Activated gamma-delta T cell treated with Interleukin-2 at 50 U/mL for 16 hours (primary cell): Measurements from ENCODE around the gene SEZ6.
"Not testable (repeated sequence)": the region's sequence is repeated elsewhere in the genome, so short reads cannot be mapped to it uniquely, and the experiment has no call there.

Source experiments
- DNase-seq: peaks from one replicate; pipeline ENCODE4 v3.0.0-alpha.2; 2020

The SEZ6 gene

GRCh38 chr17:28951991-28952975 lies 53.5 kb downstream of the SEZ6 start:
- peak; percentile 95 for DNase-seq

- peak; percentile 100 for DNase-seq
Measured at GRCh38 chr17:28951428-28951990, 54.3 kb downstream of the SEZ6 start, which contains the start of gene PHF12. Gene PHF12 (minus strand): TSS chr17:28951518. CDS start chr17:28950960, 558 bp downstream.

- DNase-seq: no peak
Measured at GRCh38 chr17:28950752-28951427, 54.9 kb downstream of the SEZ6 start.

GRCh38 chr17:28950017-28950751 lies 55.6 kb downstream of the SEZ6 start:
- DNase-seq: peak; percentile 61

GRCh38 chr17:28949185-28950016 lies 56.4 kb downstream of the SEZ6 start:
- peak; percentile 45 for DNase-seq

- no peak for DNase-seq
Measured at GRCh38 chr17:28948873-28949184, 57.0 kb downstream of the SEZ6 start.

GRCh38 chr17:28948342-28948741 lies 57.5 kb downstream of the SEZ6 start:
- no peak for DNase-seq

GRCh38 chr17:28947639-28948038 lies 58.2 kb downstream of the SEZ6 start:
- no peak for DNase-seq

- DNase-seq: no peak
Measured at GRCh38 chr17:28946239-28946638, 59.6 kb downstream of the SEZ6 start.

- DNase-seq: no peak
Measured at GRCh38 chr17:28944862-28945741, 60.7 kb downstream of the SEZ6 start.

- no peak for DNase-seq
Measured at GRCh38 chr17:28944343-28944742, 61.5 kb downstream of the SEZ6 start.

- DNase-seq: no peak
Measured at GRCh38 chr17:28942925-28943324, 62.9 kb downstream of the SEZ6 start.

- no peak for DNase-seq
Measured at GRCh38 chr17:28941251-28941650, 64.6 kb downstream of the SEZ6 start.

- DNase-seq: no peak
Measured at GRCh38 chr17:28940675-28941074, 65.2 kb downstream of the SEZ6 start.

GRCh38 chr17:28940142-28940541 lies 65.7 kb downstream of the SEZ6 start:
- no peak for DNase-seq

GRCh38 chr17:28938552-28938951 lies 67.3 kb downstream of the SEZ6 start:
- no peak for DNase-seq

GRCh38 chr17:28937044-28937729 lies 68.6 kb downstream of the SEZ6 start:
- DNase-seq: no peak

GRCh38 chr17:28935744-28936460 lies 69.9 kb downstream of the SEZ6 start:
- no peak for DNase-seq

- not testable (repeated sequence) for DNase-seq
Measured at GRCh38 chr17:28934508-28934907, 71.3 kb downstream of the SEZ6 start.

- DNase-seq: no peak
Measured at GRCh38 chr17:28929787-28930186, 76.0 kb downstream of the SEZ6 start.
